IMR-90 (cell line): ENCODE results near the gene ING2. TPM values are rescaled to one million over a fixed set of nuclear protein-coding genes. Genes with fewer than 3 reads are reported as not detected.

Experiments
- ATAC-seq: fragments of 200-7000 bp; cut with Tn5 transposase; 2 replicates; pipeline ENCODE4 v1.9.1; 2020; ENCODE audit warnings: low read depth, mild to moderate bottlenecking, moderate library complexity
- BruUV-seq: library from RNA; stranded (reverse); fragments of 400-500 nt; replicated peaks from 2 replicates; lab custom pipeline; 2021; lab: Mats Ljungman, UMichigan
- CTCF ChIA-PET: fragments of 300-600 bp; formaldehyde crosslinking; extraction: SDS; loops from one replicate; lab custom pipeline; 2021; ENCODE audit warnings: antibody characterized with exemption; lab: Yijun Ruan, JAX
- POLR2A ChIA-PET: fragments of 300-600 bp; sonication (Branson Sonifier 250); formaldehyde crosslinking; loops from one replicate; lab custom pipeline; 2022; ENCODE audit warnings: antibody characterized with exemption; ENCODE audit not compliant: unreplicated experiment; lab: Charles Lee
- DNase-seq: peaks from one replicate; pipeline ENCODE4 v3.0.0; 2013
- H2AFZ ChIP-seq: replicated peaks from 2 replicates; pipeline ENCODE3; 2013; ENCODE audit warnings: low read length, mild to moderate bottlenecking; ENCODE audit not compliant: poor library complexity
- H2AK5ac ChIP-seq: 2 replicates; pipeline ENCODE4 v1.6.1; 2013; ENCODE audit warnings: low read depth, low read length, inconsistent platforms
- H2AK9ac ChIP-seq: replicated peaks from 2 replicates; pipeline ENCODE3; 2013; ENCODE audit warnings: mild to moderate bottlenecking, low read depth, low read length, moderate library complexity; ENCODE audit not compliant: poor library complexity
- H2BK120ac ChIP-seq: 2 replicates; pipeline ENCODE4 v1.6.1; 2013; ENCODE audit warnings: low read depth, low read length, inconsistent platforms
- H2BK15ac ChIP-seq: 3 replicates; pipeline ENCODE4 v1.6.1; 2013; ENCODE audit warnings: low read depth, low read length, inconsistent platforms
- H2BK20ac ChIP-seq: 2 replicates; pipeline ENCODE4 v1.6.1; 2013; ENCODE audit warnings: low read depth, mild to moderate bottlenecking, inconsistent platforms, low read length, moderate library complexity
- H2BK5ac ChIP-seq: 2 replicates; pipeline ENCODE4 v1.6.1; 2013; ENCODE audit warnings: mild to moderate bottlenecking, low read depth, low read length, inconsistent platforms; ENCODE audit not compliant: poor library complexity, severe bottlenecking
- H3K14ac ChIP-seq: replicated peaks from 2 replicates; pipeline ENCODE4 v1.6.1; 2013; ENCODE audit warnings: low read depth, low read length, inconsistent platforms
- H3K18ac ChIP-seq: 2 replicates; pipeline ENCODE4 v1.6.1; 2013; ENCODE audit warnings: low read depth, low read length, control low read depth
- H3K23ac ChIP-seq: 2 replicates; pipeline ENCODE4 v1.6.1; 2013; ENCODE audit warnings: low read depth, low read length, inconsistent platforms
- H3K27ac ChIP-seq: 2 replicates; pipeline ENCODE4 v1.5.1; 2013; ENCODE audit warnings: mild to moderate bottlenecking, control low read depth, low read length; ENCODE audit not compliant: insufficient read depth
- H3K27me3 ChIP-seq: 2 replicates; pipeline ENCODE4 v1.6.1; 2013; ENCODE audit warnings: low read length; ENCODE audit not compliant: control insufficient read depth, insufficient read depth
- H3K36me3 ChIP-seq: 2 replicates; pipeline ENCODE4 v1.6.1; 2013; ENCODE audit warnings: low read length, mixed read lengths; ENCODE audit not compliant: control insufficient read depth, insufficient read depth
- H3K4ac ChIP-seq: 2 replicates; pipeline ENCODE4 v1.6.1; 2013; ENCODE audit warnings: low read depth, low read length, inconsistent platforms
- H3K4me1 ChIP-seq: 2 replicates; pipeline ENCODE4 v1.6.1; 2013; ENCODE audit warnings: low read length, mixed read lengths; ENCODE audit not compliant: control insufficient read depth, insufficient read depth
- H3K4me2 ChIP-seq: 2 replicates; pipeline ENCODE4 v1.6.1; 2013; ENCODE audit warnings: low read depth, mild to moderate bottlenecking, control low read depth, low read length, moderate library complexity
- H3K4me3 ChIP-seq: 2 replicates; pipeline ENCODE4 v1.5.1; 2013; ENCODE audit warnings: low read depth, mild to moderate bottlenecking, control low read depth, low read length, moderate library complexity; ENCODE audit not compliant: insufficient read depth
- H3K56ac ChIP-seq: 2 replicates; pipeline ENCODE4 v1.6.1; 2013; ENCODE audit warnings: low read length, inconsistent platforms; ENCODE audit not compliant: insufficient read depth; ENCODE audit errors: extremely low read depth
- H3K79me1 ChIP-seq, 2 experiments: 2 replicates each; pipeline ENCODE4 v1.6.1; 2013; ENCODE audit warnings: low read length in 2 of 2, inconsistent platforms in 1 of 2, low read depth in 1 of 2
- H3K9ac ChIP-seq: 2 replicates; pipeline ENCODE4 v1.6.1; 2013; ENCODE audit warnings: low read depth, low read length, control low read depth
- H3K9me1 ChIP-seq: 2 replicates; pipeline ENCODE4 v1.6.1; 2013; ENCODE audit warnings: low read length, inconsistent platforms; ENCODE audit not compliant: insufficient read depth
- H3K9me3 ChIP-seq: 2 replicates; pipeline ENCODE4 v1.6.1; 2013; ENCODE audit warnings: low read length; ENCODE audit not compliant: control insufficient read depth, insufficient read depth
- H4K20me1 ChIP-seq: 2 replicates; pipeline ENCODE4 v1.6.1; 2013; ENCODE audit warnings: low read length, inconsistent platforms; ENCODE audit not compliant: insufficient read depth
- H4K5ac ChIP-seq: 2 replicates; pipeline ENCODE4 v1.6.1; 2013; ENCODE audit warnings: mild to moderate bottlenecking, low read depth, low read length, control low read depth
- H4K8ac ChIP-seq, 2 experiments: 2 replicates each; pipeline ENCODE4 v1.6.1; 2013; ENCODE audit warnings: low read depth in 2 of 2, low read length in 2 of 2, control low read depth in 1 of 2, inconsistent platforms in 1 of 2
- H4K91ac ChIP-seq: 2 replicates; pipeline ENCODE4 v1.6.1; 2013; ENCODE audit warnings: low read depth, low read length, inconsistent platforms; ENCODE audit not compliant: insufficient read depth
- BHLHE40 ChIP-seq: fragments of 150-350 bp; IDR thresholded peaks from 2 replicates; pipeline ENCODE4 v1.6.1; 2016; ENCODE audit warnings: mild to moderate bottlenecking, low read depth, low read length
- CEBPB ChIP-seq: IDR thresholded peaks from 2 replicates; pipeline ENCODE4 v1.6.1; 2012; ENCODE audit warnings: low read depth, low read length, improper control_type of control experiment
- CHD1 ChIP-seq: IDR thresholded peaks from 2 replicates; pipeline ENCODE4 v1.6.1; 2012; ENCODE audit warnings: low read depth, low read length, improper control_type of control experiment
- CTCF ChIP-seq: conservative IDR thresholded peaks from 2 replicates; pipeline ENCODE4 v1.5.1; 2012; ENCODE audit warnings: mild to moderate bottlenecking, low read depth, low read length, improper control_type of control experiment
- ELK1 ChIP-seq: fragments of 150-350 bp; IDR thresholded peaks from 2 replicates; pipeline ENCODE4 v1.6.1; 2016; ENCODE audit warnings: low read depth, mild to moderate bottlenecking, low read length, moderate library complexity, borderline replicate concordance
- FOS ChIP-seq: fragments of 150-350 bp; IDR thresholded peaks from 2 replicates; pipeline ENCODE4 v1.6.1; 2016; ENCODE audit warnings: low read depth, low read length
- MAFK ChIP-seq: IDR thresholded peaks from 2 replicates; pipeline ENCODE4 v1.6.1; 2012; ENCODE audit warnings: low read depth, low read length, improper control_type of control experiment
- MAZ ChIP-seq: IDR thresholded peaks from 2 replicates; pipeline ENCODE4 v1.6.1; 2012; ENCODE audit warnings: low read depth, mild to moderate bottlenecking, low read length, improper control_type of control experiment, moderate library complexity, borderline replicate concordance
- MXI1 ChIP-seq: IDR thresholded peaks from 2 replicates; pipeline ENCODE4 v1.6.1; 2012; ENCODE audit warnings: low read depth, mild to moderate bottlenecking, low read length, moderate library complexity, borderline replicate concordance
- NFE2L2 ChIP-seq: fragments of 150-350 bp; IDR thresholded peaks from 2 replicates; pipeline ENCODE4 v1.6.1; 2016; ENCODE audit warnings: low read depth, mild to moderate bottlenecking, low read length
- POLR2A ChIP-seq: IDR thresholded peaks from 2 replicates; pipeline ENCODE4 v1.6.1; 2012; ENCODE audit warnings: mild to moderate bottlenecking, low read depth, low read length
- RAD21 ChIP-seq: IDR thresholded peaks from 2 replicates; pipeline ENCODE4 v1.6.1; 2012; ENCODE audit warnings: low read length, improper control_type of control experiment
- RCOR1 ChIP-seq: IDR thresholded peaks from 2 replicates; pipeline ENCODE4 v1.6.1; 2012; ENCODE audit warnings: mild to moderate bottlenecking, low read length, improper control_type of control experiment; ENCODE audit not compliant: insufficient replicate concordance
- RFX5 ChIP-seq: IDR thresholded peaks from 2 replicates; pipeline ENCODE4 v1.8.0; 2012; ENCODE audit warnings: low read depth, mild to moderate bottlenecking, low read length, moderate library complexity
- SMC3 ChIP-seq: fragments of 150-350 bp; IDR thresholded peaks from 2 replicates; pipeline ENCODE4 v1.6.1; 2016; ENCODE audit warnings: low read depth, mild to moderate bottlenecking, antibody characterized with exemption, low read length, moderate library complexity
- USF2 ChIP-seq: fragments of 150-350 bp; IDR thresholded peaks from 2 replicates; pipeline ENCODE4 v1.6.1; 2017; ENCODE audit warnings: mild to moderate bottlenecking, antibody characterized with exemption, low read length, low read depth
- WGBS, 2 experiments: methylation state at CpG; one replicate each; pipeline versions ENCODE4 v1.1.5 to v1.1.7; 2013; ENCODE audit warnings: missing lambda C conversion rate in 2 of 2; ENCODE audit not compliant: insufficient read length in 1 of 2; ENCODE audit errors: extremely low coverage in 2 of 2; 5-methylcytosine and 5-hydroxymethylcytosine counted together
- dilution Hi-C: fragments of 300-500 bp; cut with HindIII; formaldehyde crosslinking; loops from one replicate; pipeline ENCODE4 v1.14.3; 2018; ENCODE audit warnings: low sequenced_read_pairs; ENCODE audit not compliant: unreplicated experiment
- in situ Hi-C: fragments of 300-500 bp; cut with MboI; formaldehyde crosslinking; loops from 3 replicates; pipeline ENCODE4 v1.14.3; 2019; ENCODE audit warnings: low sequenced_read_pairs, inconsistent platforms, mixed read lengths
- intact Hi-C: fragments of 100-400 bp; cut with micrococcal nuclease; formaldehyde crosslinking; loops from 2 replicates; pipeline ENCODE4 v1.10.0; 2022
- polyA plus RNA-seq, 3 experiments: library from polyadenylated mRNA; depleted of rRNA; stranded (reverse); fragments of >200 nt; gene quantifications; 2 replicates each; pipeline ENCODE4 v1.2.3, GENCODE V29; 2012; ENCODE audit warnings: low replicate concordance in 1 of 3
- total RNA-seq: library from RNA; depleted of rRNA; stranded (reverse); fragments of >200 nt; gene quantifications from 2 replicates; pipeline ENCODE4 v1.2.3, GENCODE V29; 2012

The ING2 gene
- total and polyA plus RNA-seq, 2 of the 4 experiments (the other 2 are of a cell fraction): 2.5 to 9.5 TPM

- ATAC-seq (no peak), DNase-seq (no peak)
- Histone ChIP-seq H3K27ac (no peak overlapping the region), H3K4me2 (no peak overlapping the region), H3K27me3 (no peaks in the 10 kb centered on the region), H3K9me3 (no peaks in the 10 kb centered on the region), H2BK20ac (no peak overlapping the region), H4K8ac (no peak overlapping the region), H3K9ac (no peak overlapping the region), H3K4me3 (no peak overlapping the region), H3K4ac (no peak overlapping the region), H3K23ac (no peak overlapping the region), H3K36me3 (no peaks in the 10 kb centered on the region), H3K14ac (no peak overlapping the region), H3K56ac (no peak overlapping the region), H2BK15ac (no peak overlapping the region), H2BK5ac (no peak overlapping the region), H2BK120ac (no peak overlapping the region), H2AK5ac (no peak overlapping the region), H3K9me1 (no peaks in the 10 kb centered on the region), H2AFZ (no peak overlapping the region), H3K79me1 (no peaks in the 10 kb centered on the region), H4K20me1 (no peaks in the 10 kb centered on the region), H4K5ac (no peak overlapping the region), H2AK9ac (no peak overlapping the region), H3K18ac (no peak overlapping the region), H3K4me1 (no peaks in the 10 kb centered on the region), H4K91ac (no peak overlapping the region)
- TF ChIP-seq POLR2A (no peak), CEBPB (no peak), ELK1 (no peak), MAFK (no peak), CHD1 (no peak), NFE2L2 (no peak), RFX5 (no peak), MAZ (no peak), MXI1 (no peak), USF2 (no peak), RAD21 (no peak), RCOR1 (no peak), SMC3 (no peak), FOS (no peak), CTCF (no peak), BHLHE40 (no peak)
- in situ Hi-C loops: loop anchor here (10.0 kb wide), 1 partner anchor 126 kb away; no protein-coding TSS in a partner anchor
- dilution Hi-C loops: no loop called here
- no CpG with 5 or more reads among the region's 2 CpGs for WGBS, 2 experiments
- no TSS peak for BruUV-seq
- intact Hi-C loops: loop anchor here (10.0 kb wide), 1 partner anchor 686 kb away; no protein-coding TSS in a partner anchor
- ChIA-PET CTCF (no interaction called here), POLR2A (no interaction called here)
Measured at GRCh38 chr4:183478926-183479325, 25.9 kb upstream of the ING2 start.
